Kidney (tissue), 14 donors: Measurements from ENCODE around the gene NUP62. TPM values are rescaled to one million over a fixed set of nuclear protein-coding genes. Genes with fewer than 3 reads are reported as not detected.

Experiments
- DNase-seq, 5 donors: peaks; one replicate each; pipeline ENCODE4 v3.0.0-alpha.2; 2013 to 2020
- FAIRE-seq: peaks from 2 replicates; lab custom pipeline; 2012; peaks lifted over from hg19 to GRCh38; lab: Jason Lieb, UNC
- H3K27ac ChIP-seq, 2 donors: one replicate each; pipeline ENCODE4 v1.7.0; 2013; ENCODE audit warnings: low read depth in 2 of 2, low read length in 2 of 2, inconsistent platforms in 1 of 2
- H3K27me3 ChIP-seq: one replicate; pipeline ENCODE4 v1.7.1; 2013; ENCODE audit warnings: low read length, inconsistent platforms; ENCODE audit not compliant: control insufficient read depth, insufficient read depth
- H3K36me3 ChIP-seq, 3 donors: one replicate each; pipeline versions ENCODE4 v1.7.0 to v1.7.1; 2013; ENCODE audit warnings: low read length in 3 of 3, control low read depth in 1 of 3, inconsistent platforms in 1 of 3; ENCODE audit not compliant: insufficient read depth in 3 of 3, control insufficient read depth in 2 of 3
- H3K4me1 ChIP-seq, 3 donors: one replicate each; pipeline versions ENCODE4 v1.7.0 to v1.7.1; 2013; ENCODE audit warnings: low read length in 3 of 3, inconsistent platforms in 1 of 3, low read depth in 1 of 3; ENCODE audit not compliant: control insufficient read depth in 2 of 3, insufficient read depth in 2 of 3
- H3K4me3 ChIP-seq, 3 donors: one replicate each; pipeline versions ENCODE4 v1.7.0 to v1.8.1; 2013; ENCODE audit warnings: low read length in 3 of 3, control low read depth in 1 of 3, inconsistent platforms in 1 of 3
- H3K9ac ChIP-seq, 3 donors: one replicate each; pipeline versions ENCODE4 v1.7.0 to v1.7.1; 2013; ENCODE audit warnings: low read length in 3 of 3, control low read depth in 1 of 3, inconsistent platforms in 1 of 3
- H3K9me3 ChIP-seq, 3 donors: one replicate each; pipeline versions ENCODE4 v1.7.0 to v1.7.1; 2013; ENCODE audit warnings: low read length in 3 of 3, control low read depth in 1 of 3, inconsistent platforms in 1 of 3; ENCODE audit not compliant: control insufficient read depth in 2 of 3, insufficient read depth in 1 of 3
- CTCF ChIP-seq: IDR thresholded peaks from 3 replicates; pipeline ENCODE4 v1.5.1; 2012; ENCODE audit warnings: mild to moderate bottlenecking, moderate library complexity, borderline replicate concordance; ENCODE audit not compliant: insufficient read depth; ENCODE audit errors: extremely low read depth
- intact Hi-C: fragments of 100-400 bp; cut with DNase I; formaldehyde crosslinking; loops from one replicate; pipeline ENCODE4 v1.11.1; 2022
- polyA plus RNA-seq: library from polyadenylated mRNA; stranded (reverse); fragments of 350-450 nt; fragmentation: Illumina TruSeq; extraction: RNeasy Lipid Tissue Mini Kit (QIAGEN cat#74804); gene quantifications from one replicate; pipeline ENCODE4 v1.2.3, GENCODE V29; 2014; ENCODE audit warnings: low read depth, low replicate concordance; ENCODE audit not compliant: insufficient read depth
- total RNA-seq: library from RNA; stranded (reverse); fragmentation: NEBNext Ultra II Directional; extraction: Animal tissue kit (Norgen Biotek cat#: 25700); gene quantifications from one replicate; pipeline ENCODE4 v1.2.1, GENCODE V29; 2021
- donor health status: control.
- donor health status: control.
- donor health status: control.
- donor health status: control.
- donor health status: control.
- donor health status: DM: yes; HTN: yes; CAD: no.
- donor health status: Normal renal cell carcinoma (clear cell type).

Gene NUP62
- total and polyA plus RNA-seq, 2 donors from 2014 or later = 17.1 to 39.0 TPM

- no peak overlapping the region for H3K4me3 ChIP-seq
- H3K9me3 ChIP-seq = no peaks in the 10 kb centered on the region
- H3K9ac ChIP-seq = no peak overlapping the region
- no peak overlapping the region for H3K27ac ChIP-seq
- no peaks in the 10 kb centered on the region for H3K36me3 ChIP-seq
- H3K4me1 ChIP-seq = no peaks in the 10 kb centered on the region
- no peaks in the 10 kb centered on the region for H3K27me3 ChIP-seq
- peak in 2 of 5 donors; percentile 15 to 16 for DNase-seq
- FAIRE-seq = no peak
- no peak for TF ChIP-seq CTCF
- intact Hi-C loops = no loop called here
These were observed 28.1 kb upstream of the NUP62 start for GRCh38 chr19:49957262-49957915.

- DNase-seq (no peak), FAIRE-seq (no peak)
- H3K9me3 ChIP-seq = no peaks in the 10 kb centered on the region
- no peaks in the 10 kb centered on the region for H3K36me3 ChIP-seq
- H3K4me1 ChIP-seq = no peaks in the 10 kb centered on the region
- intact Hi-C loops = no loop called here
- TF ChIP-seq CTCF = no peak
- H3K27me3 ChIP-seq = no peaks in the 10 kb centered on the region
- no peak overlapping the region for H3K27ac ChIP-seq
- no peak overlapping the region for H3K9ac ChIP-seq
- H3K4me3 ChIP-seq = no peak overlapping the region
These were observed 26.8 kb upstream of the NUP62 start for GRCh38 chr19:49956115-49956495.

- no peak overlapping the region for H3K27ac ChIP-seq
- DNase-seq (peak in 4 of 5 donors; percentile 26 to 61 (median 50)), FAIRE-seq (no peak)
- H3K9ac ChIP-seq = no peak overlapping the region
- H3K4me1 ChIP-seq = no peaks in the 10 kb centered on the region
- H3K4me3 ChIP-seq = peak overlapping the region in 1 of 3 donors; percentile 24
- intact Hi-C loops = no loop called here
- no peak for TF ChIP-seq CTCF
- H3K27me3 ChIP-seq = no peaks in the 10 kb centered on the region
- no peaks in the 10 kb centered on the region for H3K36me3 ChIP-seq
- no peaks in the 10 kb centered on the region for H3K9me3 ChIP-seq
These were observed 25.6 kb upstream of the NUP62 start for GRCh38 chr19:49954933-49955332.
